ENCODE data around the gene SLC26A9. TPM values are rescaled to one million over a fixed set of nuclear protein-coding genes. Genes with fewer than 3 reads are reported as not detected.

Gene SLC26A9
- total and polyA plus RNA-seq, 9 donors: 0.07 to 6.7 (median 0.11) TPM; not detected in 3

GRCh38 chr1:205945069-205945468 lies 1.8 kb upstream of the SLC26A9 start:
- WGBS, 3 donors: 82 to 93% (median 88%) methylated on average over 3 of the region's 3 CpGs
- H3K27me3 ChIP-seq: no peaks in the 10 kb centered on the region
- intact Hi-C loops (cut with DNase I): no loop called here

GRCh38 chr1:205944525-205944924 lies 1.3 kb upstream of the SLC26A9 start:
- TF ChIP-seq CTCF (IDR thresholded peaks at IDR 0.05): no peak
- Histone ChIP-seq H3K9me3 (no peaks in the 10 kb centered on the region), H3K27ac (no peak overlapping the region), H3K36me3 (no peaks in the 10 kb centered on the region), H3K4me1 (ENCODE audit: insufficient read depth) (no peaks in the 10 kb centered on the region), H3K27me3 (no peaks in the 10 kb centered on the region), H3K4me3 (no peak overlapping the region)
- WGBS, 3 donors: 71 to 77% (median 72%) methylated on average over 4 of the region's 4 CpGs
- DNase-seq: no peak
- intact Hi-C loops (cut with DNase I): no loop called here

More at GRCh38 chr1:205945069-205945468, 1.8 kb upstream of the SLC26A9 start:
- no peak overlapping the region for H3K27ac ChIP-seq
- no peak for DNase-seq
- TF ChIP-seq CTCF (IDR thresholded peaks at IDR 0.05) (no peak), POLR2A (IDR thresholded peaks at IDR 0.05) (no peak), EP300 (IDR thresholded peaks at IDR 0.05) (no peak)
- no peaks in the 10 kb centered on the region for H3K9me3 ChIP-seq
- H3K4me3 ChIP-seq: no peak overlapping the region
- H3K4me1 ChIP-seq (ENCODE audit: insufficient read depth): no peaks in the 10 kb centered on the region
- H3K36me3 ChIP-seq: no peaks in the 10 kb centered on the region

- 70 to 73% (median 72%) methylated on average over 12 of the region's 12 CpGs for WGBS, 3 donors
- H3K27ac ChIP-seq: no peak overlapping the region
- no peaks in the 10 kb centered on the region for H3K4me1 ChIP-seq (ENCODE audit: insufficient read depth)
- no peaks in the 10 kb centered on the region for H3K9me3 ChIP-seq
- H3K36me3 ChIP-seq: no peaks in the 10 kb centered on the region
- no peak overlapping the region for H3K4me3 ChIP-seq
- DNase-seq: no peak
- TF ChIP-seq POLR2A (IDR thresholded peaks at IDR 0.05) (no peak), EP300 (IDR thresholded peaks at IDR 0.05) (no peak), CTCF (IDR thresholded peaks at IDR 0.05) (no peak)
- H3K27me3 ChIP-seq: no peaks in the 10 kb centered on the region
- intact Hi-C loops (cut with DNase I): no loop called here
Measured at GRCh38 chr1:205942631-205943159, 561 bp downstream of the SLC26A9 start.

GRCh38 chr1:205940710-205941109 lies 2.5 kb downstream of the SLC26A9 start:
- no peak overlapping the region for H3K27ac ChIP-seq
- WGBS, 3 donors: 48 to 62% (median 60%) methylated on average over 5 of the region's 5 CpGs
- intact Hi-C loops (cut with DNase I): no loop called here
- DNase-seq: no peak
- TF ChIP-seq POLR2A (IDR thresholded peaks at IDR 0.05) (no peak), CTCF (IDR thresholded peaks at IDR 0.05) (no peak), EP300 (IDR thresholded peaks at IDR 0.05) (no peak)
- H3K36me3 ChIP-seq: no peaks in the 10 kb centered on the region
- H3K4me1 ChIP-seq (ENCODE audit: insufficient read depth): no peaks in the 10 kb centered on the region
- no peaks in the 10 kb centered on the region for H3K9me3 ChIP-seq
- H3K27me3 ChIP-seq: no peaks in the 10 kb centered on the region
- no peak overlapping the region for H3K4me3 ChIP-seq

All from ovary (tissue), 9 donors.